ENCODE data around the gene STMN3.
"Not testable (repeated sequence)": the region's sequence is repeated elsewhere in the genome, so short reads cannot be mapped to it uniquely, and the experiment has no call there.

Gene STMN3

GRCh38 chr20:63633732-63634131, 19.5 kb downstream of the STMN3 start:
- Histone ChIP-seq H4K20me1 (ENCODE audit: insufficient read depth) (no peaks in the 10 kb centered on the region), H3K36me3 (ENCODE audit: insufficient read depth) (no peaks in the 10 kb centered on the region), H3K27me3 (ENCODE audit: insufficient read depth, low read depth) (no peaks in the 10 kb centered on the region; the same call in 1 of the 2 replicates), H2AFZ (ENCODE audit: low read depth) (no peak overlapping the region), H3K4me1 (ENCODE audit: low read depth, poor library complexity, severe bottlenecking) (peaks cover 4% of the 10 kb centered on the region), H3K4me2 (no peak overlapping the region), H3K79me2 (ENCODE audit: insufficient read depth, low read depth) (peaks cover 3% of the 10 kb centered on the region; the same call in 1 of the 2 replicates), H3K27ac (no peak overlapping the region), H3K9ac (no peak overlapping the region), H3K4me3 (IDR thresholded peaks at IDR 0.05; ENCODE audit: insufficient read depth, low read depth, low read length) (no peak overlapping the region)
- no peak for TF ChIP-seq CTCF (conservative IDR thresholded peaks at IDR 0.05; ENCODE audit: low read depth, low read length)

GRCh38 chr20:63631426-63631825, 21.8 kb downstream of the STMN3 start:
- H3K4me2 ChIP-seq; H3K27me3 ChIP-seq (ENCODE audit: insufficient read depth, low read depth); H3K36me3 ChIP-seq (ENCODE audit: insufficient read depth); H3K4me3 ChIP-seq (IDR thresholded peaks at IDR 0.05; ENCODE audit: insufficient read depth, low read depth, low read length); H2AFZ ChIP-seq (ENCODE audit: low read depth); H3K27ac ChIP-seq; H3K9ac ChIP-seq; H4K20me1 ChIP-seq (ENCODE audit: insufficient read depth); H3K4me1 ChIP-seq (ENCODE audit: low read depth, poor library complexity, severe bottlenecking): not testable (repeated sequence)
- peaks cover 13% of the 10 kb centered on the region for H3K79me2 ChIP-seq (ENCODE audit: insufficient read depth, low read depth)

- H3K27ac ChIP-seq; H4K20me1 ChIP-seq (ENCODE audit: insufficient read depth); H3K4me1 ChIP-seq (ENCODE audit: low read depth, poor library complexity, severe bottlenecking); H3K36me3 ChIP-seq (ENCODE audit: insufficient read depth); H3K4me2 ChIP-seq; H3K9ac ChIP-seq; H3K4me3 ChIP-seq (IDR thresholded peaks at IDR 0.05; ENCODE audit: insufficient read depth, low read depth, low read length); H3K27me3 ChIP-seq (ENCODE audit: insufficient read depth, low read depth); H2AFZ ChIP-seq (ENCODE audit: low read depth): not testable (repeated sequence)
- H3K79me2 ChIP-seq (ENCODE audit: insufficient read depth, low read depth), result peaks cover 17% of the 10 kb centered on the region
Observed at GRCh38 chr20:63630956-63631355, 22.3 kb downstream of the STMN3 start.

GRCh38 chr20:63628246-63628975, 24.8 kb downstream of the STMN3 start:
- Histone ChIP-seq H4K20me1 (ENCODE audit: insufficient read depth) (no peaks in the 10 kb centered on the region), H3K9ac (peak overlapping the region; percentile 94), H3K4me3 (IDR thresholded peaks at IDR 0.05; ENCODE audit: insufficient read depth, low read depth, low read length) (peak overlapping the region; percentile 52), H3K36me3 (ENCODE audit: insufficient read depth) (no peaks in the 10 kb centered on the region), H2AFZ (ENCODE audit: low read depth) (peak overlapping the region; percentile 41; the same call in 1 of the 2 replicates), H3K27ac (peak overlapping the region; percentile 76), H3K79me2 (ENCODE audit: insufficient read depth, low read depth) (peaks cover 34% of the 10 kb centered on the region), H3K27me3 (ENCODE audit: insufficient read depth, low read depth) (no peaks in the 10 kb centered on the region), H3K4me2 (peak overlapping the region; percentile 74), H3K4me1 (ENCODE audit: low read depth, poor library complexity, severe bottlenecking) (peaks cover 11% of the 10 kb centered on the region)
- TF ChIP-seq CTCF (conservative IDR thresholded peaks at IDR 0.05; ENCODE audit: low read depth, low read length), result no peak

- no peaks in the 10 kb centered on the region for H3K36me3 ChIP-seq (ENCODE audit: insufficient read depth)
- H3K79me2 ChIP-seq (ENCODE audit: insufficient read depth, low read depth), result peaks cover 40% of the 10 kb centered on the region
- peak overlapping the region; percentile 76 for H3K27ac ChIP-seq
- TF ChIP-seq CTCF (conservative IDR thresholded peaks at IDR 0.05; ENCODE audit: low read depth, low read length), result no peak
- peaks cover 11% of the 10 kb centered on the region for H3K4me1 ChIP-seq (ENCODE audit: low read depth, poor library complexity, severe bottlenecking)
- H3K4me2 ChIP-seq, result peak overlapping the region; percentile 74
- peak overlapping the region; percentile 52 for H3K4me3 ChIP-seq (IDR thresholded peaks at IDR 0.05; ENCODE audit: insufficient read depth, low read depth, low read length)
- H3K27me3 ChIP-seq (ENCODE audit: insufficient read depth, low read depth), result no peaks in the 10 kb centered on the region
- no peaks in the 10 kb centered on the region for H4K20me1 ChIP-seq (ENCODE audit: insufficient read depth)
- peak overlapping the region; percentile 94 for H3K9ac ChIP-seq
- peak overlapping the region; percentile 41; the same call in 1 of the 2 replicates for H2AFZ ChIP-seq (ENCODE audit: low read depth)
Observed at GRCh38 chr20:63627751-63628245, 25.4 kb downstream of the STMN3 start.
